ENCODE results near the gene DYNC1I2.
A peak's percentile ranks its signal among the peaks of the same experiment; 100 is the strongest.

DNA sequence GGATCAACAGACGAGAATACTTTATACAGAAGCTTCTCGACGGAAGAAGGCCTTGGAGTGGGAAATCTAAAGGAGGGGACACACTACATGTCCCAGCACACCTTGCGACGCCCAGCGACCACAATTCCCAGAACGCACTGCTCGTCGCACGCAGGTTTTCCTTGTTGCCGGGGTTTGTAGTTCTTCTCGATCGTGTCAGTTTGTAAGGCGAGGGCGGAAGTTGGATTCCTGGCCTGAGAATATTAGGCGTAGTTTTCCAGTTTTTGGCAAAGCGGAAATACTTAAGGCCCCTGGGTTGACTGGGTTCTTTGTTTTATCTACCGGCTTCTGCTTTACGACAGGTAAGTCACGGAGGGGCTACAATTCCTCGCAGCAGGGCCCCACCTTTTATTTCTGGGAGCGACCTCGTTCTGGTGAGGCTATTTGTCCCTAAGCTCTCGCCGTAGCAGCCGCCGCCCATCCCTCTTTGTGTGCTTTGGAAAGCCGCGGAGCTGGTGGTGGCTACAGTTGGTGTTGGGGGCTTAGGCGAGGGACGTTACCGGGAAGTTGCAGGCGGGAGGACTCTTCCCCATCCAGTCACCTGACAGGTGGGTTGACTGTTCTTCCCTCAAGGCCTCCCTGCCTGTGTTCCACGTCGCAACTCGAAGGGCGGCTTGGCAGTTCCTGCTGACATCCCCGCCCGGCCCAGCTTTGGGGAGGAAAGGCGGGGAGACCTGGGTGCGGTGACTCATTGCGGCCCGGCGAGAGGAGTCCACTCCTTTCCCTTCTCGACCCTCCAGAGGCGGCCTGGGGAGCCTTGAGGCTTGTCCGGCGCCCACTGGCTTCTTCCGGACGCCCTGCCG, at the start of gene DYNC1I2:
- TF ChIP-seq, protein P1, sequence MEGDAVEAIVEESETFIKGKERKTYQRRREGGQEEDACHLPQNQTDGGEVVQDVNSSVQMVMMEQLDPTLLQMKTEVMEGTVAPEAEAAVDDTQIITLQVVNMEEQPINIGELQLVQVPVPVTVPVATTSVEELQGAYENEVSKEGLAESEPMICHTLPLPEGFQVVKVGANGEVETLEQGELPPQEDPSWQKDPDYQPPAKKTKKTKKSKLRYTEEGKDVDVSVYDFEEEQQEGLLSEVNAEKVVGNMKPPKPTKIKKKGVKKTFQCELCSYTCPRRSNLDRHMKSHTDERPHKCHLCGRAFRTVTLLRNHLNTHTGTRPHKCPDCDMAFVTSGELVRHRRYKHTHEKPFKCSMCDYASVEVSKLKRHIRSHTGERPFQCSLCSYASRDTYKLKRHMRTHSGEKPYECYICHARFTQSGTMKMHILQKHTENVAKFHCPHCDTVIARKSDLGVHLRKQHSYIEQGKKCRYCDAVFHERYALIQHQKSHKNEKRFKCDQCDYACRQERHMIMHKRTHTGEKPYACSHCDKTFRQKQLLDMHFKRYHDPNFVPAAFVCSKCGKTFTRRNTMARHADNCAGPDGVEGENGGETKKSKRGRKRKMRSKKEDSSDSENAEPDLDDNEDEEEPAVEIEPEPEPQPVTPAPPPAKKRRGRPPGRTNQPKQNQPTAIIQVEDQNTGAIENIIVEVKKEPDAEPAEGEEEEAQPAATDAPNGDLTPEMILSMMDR (conservative IDR thresholded peaks at IDR 0.05), result no peak
- TF ChIP-seq ZFX (IDR thresholded peaks at IDR 0.05), result peak; percentile 73

Measured in C4-2B (cell line).